Measurements from ENCODE around the gene PPARA. TPM values are rescaled to one million over a fixed set of nuclear protein-coding genes. Genes with fewer than 3 reads are reported as not detected.
"Not testable (repeated sequence)": the region's sequence is repeated elsewhere in the genome, so short reads cannot be mapped to it uniquely, and the experiment has no call there.

The PPARA gene
- total RNA-seq, 3 donors from 2014 or later: 5.6 to 7.0 (median 5.9) TPM

GRCh38 chr22:46178755-46179505 is 28.6 kb downstream of the PPARA start:
- Mint-ChIP-seq H3K9me3 (peaks cover 28% of the 10 kb centered on the region), H3K4me1 (ENCODE audit: low read depth) (peaks cover under 1% of the 10 kb centered on the region), H3K27me3 (ENCODE audit: low read depth) (no peaks in the 10 kb centered on the region), H3K4me3 (no peak overlapping the region), H3K36me3 (ENCODE audit: insufficient read depth) (peaks cover 49% of the 10 kb centered on the region)
- ATAC-seq: no peak
- DNase-seq: no peak

GRCh38 chr22:46179748-46180147 is 29.4 kb downstream of the PPARA start:
- no peak for DNase-seq
- Mint-ChIP-seq H3K4me3 (no peak overlapping the region), H3K9me3 (peaks cover 28% of the 10 kb centered on the region), H3K36me3 (ENCODE audit: insufficient read depth) (peaks cover 51% of the 10 kb centered on the region), H3K27me3 (ENCODE audit: low read depth) (no peaks in the 10 kb centered on the region), H3K4me1 (ENCODE audit: low read depth) (no peaks in the 10 kb centered on the region)
- ATAC-seq: no peak

DNA sequence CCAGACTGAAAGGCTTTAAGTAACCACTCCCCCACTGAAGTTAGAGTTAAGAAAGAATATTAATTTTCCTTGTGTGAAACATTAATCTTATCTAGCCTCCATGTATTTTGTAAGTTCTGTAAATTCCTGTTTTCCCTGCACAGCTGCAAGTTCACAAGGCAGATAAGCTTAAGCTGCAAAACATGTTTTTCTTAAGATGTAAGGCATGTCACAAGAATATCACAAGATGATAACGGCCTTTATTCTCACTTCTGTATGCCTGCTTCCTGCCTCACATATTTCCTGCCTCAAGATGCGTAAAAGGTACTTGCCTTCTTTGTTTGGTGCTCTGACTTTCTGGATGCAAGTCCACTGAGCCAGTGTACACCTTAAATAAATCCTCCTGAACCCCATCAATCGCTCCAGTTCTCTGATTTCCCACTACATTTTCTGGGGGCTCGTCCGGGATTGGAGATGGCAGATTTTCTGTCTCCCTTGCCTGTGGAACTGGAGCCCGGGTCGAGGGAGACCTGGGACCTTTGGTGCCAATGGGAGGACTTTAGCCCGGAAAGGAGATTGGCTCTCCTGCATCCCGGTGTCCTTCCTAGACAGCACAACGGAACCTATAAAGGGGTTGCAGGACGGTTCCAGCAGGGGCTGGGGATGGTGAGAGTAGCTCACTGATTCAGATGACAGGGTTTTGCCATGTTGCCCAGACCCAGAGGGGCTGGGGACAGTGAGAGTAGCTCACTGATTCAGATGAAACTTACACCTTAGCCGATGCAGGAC is 30.2 kb downstream of the PPARA start:
- H3K9me3 Mint-ChIP-seq: peaks cover 28% of the 10 kb centered on the region

DNA sequence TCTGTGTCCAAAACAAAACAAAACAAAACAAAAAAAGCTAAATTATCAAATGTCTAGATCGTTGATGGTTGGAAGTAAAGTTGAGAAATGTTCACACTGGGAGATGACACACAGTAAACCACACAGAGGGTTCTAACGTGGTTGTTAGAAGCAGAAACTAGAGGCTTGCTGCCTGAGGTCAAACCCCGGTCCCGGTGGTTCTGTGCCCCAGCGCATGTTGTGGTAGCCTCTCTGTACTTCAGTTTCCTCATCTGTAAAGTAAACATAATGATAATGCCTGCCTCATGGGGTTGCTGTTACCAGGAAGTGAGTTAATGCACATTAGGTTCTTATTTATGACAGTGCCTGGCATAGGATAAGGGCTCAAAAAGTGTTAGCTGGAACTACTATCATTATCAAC is 33.4 kb downstream of the PPARA start:
- Mint-ChIP-seq H3K4me1 (ENCODE audit: low read depth) (no peaks in the 10 kb centered on the region), H3K36me3 (ENCODE audit: insufficient read depth) (peaks cover 49% of the 10 kb centered on the region), H3K27me3 (ENCODE audit: low read depth) (no peaks in the 10 kb centered on the region), H3K4me3 (no peak overlapping the region), H3K9me3 (peaks cover 22% of the 10 kb centered on the region)
- DNase-seq (no peak), ATAC-seq (no peak)

More for the DNA sequence above, 30.2 kb downstream of the PPARA start:
- no peaks in the 10 kb centered on the region for H3K4me1 Mint-ChIP-seq (ENCODE audit: low read depth)
- DNase-seq (no peak), ATAC-seq (no peak)
- no peak overlapping the region for H3K4me3 Mint-ChIP-seq
- peaks cover 56% of the 10 kb centered on the region for H3K36me3 Mint-ChIP-seq (ENCODE audit: insufficient read depth)
- H3K27me3 Mint-ChIP-seq (ENCODE audit: low read depth): no peaks in the 10 kb centered on the region

DNA sequence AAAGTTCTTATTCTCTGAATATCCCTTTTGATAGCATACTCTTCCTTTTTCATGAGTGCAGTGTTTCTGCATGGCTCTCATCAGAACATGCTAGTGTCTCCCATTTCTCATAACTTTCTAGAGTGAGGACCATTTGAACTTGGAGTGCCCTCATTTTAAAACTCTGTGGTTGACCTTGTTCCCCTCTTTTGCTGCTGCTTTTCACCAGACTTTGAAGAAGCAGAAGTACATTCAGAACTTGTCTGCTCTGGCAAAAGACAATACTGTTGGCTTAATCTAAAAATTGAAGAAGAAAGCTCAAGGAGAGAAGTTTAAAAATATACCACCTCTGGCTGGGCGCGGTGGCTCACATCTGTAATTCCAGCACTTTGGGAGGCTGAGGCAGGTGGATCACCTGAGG is 35.0 kb downstream of the PPARA start:
- no peak for DNase-seq
- no peak overlapping the region for H3K4me3 Mint-ChIP-seq
- no peak for ATAC-seq
- H3K27me3 Mint-ChIP-seq (ENCODE audit: low read depth): no peaks in the 10 kb centered on the region
- H3K4me1 Mint-ChIP-seq (ENCODE audit: low read depth): no peaks in the 10 kb centered on the region
- peaks cover 13% of the 10 kb centered on the region for H3K9me3 Mint-ChIP-seq
- peaks cover 40% of the 10 kb centered on the region for H3K36me3 Mint-ChIP-seq (ENCODE audit: insufficient read depth)

DNA sequence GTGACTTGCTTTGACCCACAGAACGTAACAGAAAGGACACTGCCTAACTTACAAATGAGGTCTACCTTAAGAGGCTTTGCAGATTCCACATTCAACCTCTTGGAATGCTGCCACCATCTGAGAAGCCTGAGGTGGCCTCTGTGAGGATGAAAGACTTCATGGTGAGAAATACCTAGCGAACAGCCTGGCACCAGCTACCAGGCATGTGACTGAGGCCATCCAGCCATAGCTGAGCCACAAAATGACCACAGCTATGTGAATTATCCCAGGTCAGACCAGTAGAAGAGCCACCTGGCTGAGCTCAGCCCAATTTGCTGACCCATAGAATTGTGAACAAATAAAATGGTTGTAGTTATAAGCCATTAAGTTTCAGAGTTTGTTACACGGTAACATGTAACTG is 37.5 kb downstream of the PPARA start:
- Mint-ChIP-seq H3K36me3 (ENCODE audit: insufficient read depth) (peaks cover 32% of the 10 kb centered on the region), H3K4me3 (no peak overlapping the region), H3K9me3 (no peaks in the 10 kb centered on the region), H3K27me3 (ENCODE audit: low read depth) (no peaks in the 10 kb centered on the region), H3K4me1 (ENCODE audit: low read depth) (no peaks in the 10 kb centered on the region)
- ATAC-seq (no peak), DNase-seq (no peak)

GRCh38 chr22:46192210-46192993 is 42.1 kb downstream of the PPARA start:
- Mint-ChIP-seq H3K27me3 (ENCODE audit: low read depth) (no peaks in the 10 kb centered on the region), H3K4me1 (ENCODE audit: low read depth) (no peaks in the 10 kb centered on the region), H3K9me3 (no peaks in the 10 kb centered on the region), H3K36me3 (ENCODE audit: insufficient read depth) (peaks cover 16% of the 10 kb centered on the region), H3K4me3 (no peak overlapping the region)
- DNase-seq: no peak
- ATAC-seq: no peak

GRCh38 chr22:46193898-46194310 is 43.6 kb downstream of the PPARA start:
- Mint-ChIP-seq H3K4me3 (no peak overlapping the region), H3K27me3 (ENCODE audit: low read depth) (no peaks in the 10 kb centered on the region), H3K9me3 (no peaks in the 10 kb centered on the region), H3K4me1 (ENCODE audit: low read depth) (no peaks in the 10 kb centered on the region), H3K36me3 (ENCODE audit: insufficient read depth) (peaks cover 10% of the 10 kb centered on the region)
- ATAC-seq (no peak), DNase-seq (no peak)

DNA sequence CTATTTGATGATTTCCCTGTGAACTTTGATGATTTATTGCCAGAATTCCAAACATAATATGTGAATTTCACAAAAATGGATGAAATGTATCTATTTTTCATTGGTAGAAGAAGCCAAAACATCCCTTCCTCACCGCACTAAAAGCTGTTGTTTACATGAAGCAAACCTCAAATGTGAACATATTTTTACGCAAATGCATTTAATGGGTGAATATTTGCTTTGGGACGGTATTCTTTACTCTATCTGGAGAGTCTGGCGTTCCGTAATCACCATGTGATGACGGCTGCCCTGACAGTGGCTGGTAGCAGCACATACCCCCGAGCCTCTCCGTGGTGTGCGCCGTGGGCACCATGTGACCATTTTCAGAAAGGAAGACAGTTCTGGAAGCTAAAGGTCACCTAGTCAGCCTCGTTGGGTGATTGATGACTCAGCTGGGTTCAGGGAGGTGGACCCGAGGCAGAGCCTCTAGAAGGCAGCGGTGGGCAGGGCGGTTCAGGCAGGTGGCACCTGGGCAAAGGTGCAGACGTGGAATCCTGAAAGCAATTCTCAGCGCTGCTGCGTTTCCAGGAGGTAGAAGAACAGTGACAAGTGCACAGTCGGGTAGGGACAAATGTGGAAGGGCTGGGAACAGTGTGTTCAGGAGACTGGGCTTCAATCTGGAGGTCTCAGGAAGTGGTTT is 45.3 kb downstream of the PPARA start:
- no peaks in the 10 kb centered on the region for H3K4me1 Mint-ChIP-seq (ENCODE audit: low read depth)
- peaks cover 14% of the 10 kb centered on the region for H3K36me3 Mint-ChIP-seq (ENCODE audit: insufficient read depth)
- H3K9me3 Mint-ChIP-seq: no peaks in the 10 kb centered on the region
- no peak overlapping the region for H3K4me3 Mint-ChIP-seq
- ATAC-seq (no peak), DNase-seq (no peak)
- no peaks in the 10 kb centered on the region for H3K27me3 Mint-ChIP-seq (ENCODE audit: low read depth)

- Mint-ChIP-seq H3K9me3 (no peaks in the 10 kb centered on the region), H3K27me3 (ENCODE audit: low read depth) (no peaks in the 10 kb centered on the region), H3K4me3 (no peak overlapping the region), H3K4me1 (ENCODE audit: low read depth) (no peaks in the 10 kb centered on the region), H3K36me3 (ENCODE audit: insufficient read depth) (peaks cover 14% of the 10 kb centered on the region)
- DNase-seq (no peak), ATAC-seq (no peak)
Measured at GRCh38 chr22:46196278-46196677, 46.0 kb downstream of the PPARA start.

- no peaks in the 10 kb centered on the region for H3K27me3 Mint-ChIP-seq (ENCODE audit: low read depth)
Measured at GRCh38 chr22:46198274-46198673, 47.9 kb downstream of the PPARA start.

DNA sequence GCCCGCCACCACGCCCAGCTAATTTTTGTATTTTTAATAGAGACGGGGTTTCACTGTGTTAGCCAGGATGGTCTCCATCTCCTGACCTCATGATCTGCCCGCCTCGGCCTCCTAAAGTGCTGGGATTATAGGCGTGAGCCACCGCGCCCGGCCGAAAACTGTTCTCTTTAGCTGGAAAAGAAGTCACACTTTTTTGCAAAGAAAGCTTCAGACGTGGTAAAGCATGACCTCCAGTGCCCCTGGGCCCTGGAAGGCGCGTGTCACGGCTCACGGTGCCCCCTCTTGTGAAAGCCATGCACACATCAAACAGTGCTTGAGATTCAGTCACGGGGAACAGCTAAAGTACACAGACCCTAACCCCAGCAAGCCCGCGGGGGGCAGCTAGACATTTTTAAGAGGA is 48.5 kb downstream of the PPARA start:
- not testable (repeated sequence) for H3K4me1 Mint-ChIP-seq (ENCODE audit: low read depth); H3K4me3 Mint-ChIP-seq; DNase-seq; H3K27me3 Mint-ChIP-seq (ENCODE audit: low read depth); H3K9me3 Mint-ChIP-seq; ATAC-seq
- peaks cover 14% of the 10 kb centered on the region for H3K36me3 Mint-ChIP-seq (ENCODE audit: insufficient read depth)

More at GRCh38 chr22:46198274-46198673, 47.9 kb downstream of the PPARA start:
- Mint-ChIP-seq H3K4me3 (no peak overlapping the region), H3K9me3 (no peaks in the 10 kb centered on the region), H3K36me3 (ENCODE audit: insufficient read depth) (peaks cover 9% of the 10 kb centered on the region), H3K4me1 (ENCODE audit: low read depth) (no peaks in the 10 kb centered on the region)
- no peak for DNase-seq
- ATAC-seq: no peak

GRCh38 chr22:46201059-46201757 is 50.9 kb downstream of the PPARA start:
- DNase-seq (no peak), ATAC-seq (no peak)
- Mint-ChIP-seq H3K36me3 (ENCODE audit: insufficient read depth) (peaks cover 25% of the 10 kb centered on the region), H3K4me3 (no peak overlapping the region), H3K9me3 (no peaks in the 10 kb centered on the region), H3K4me1 (ENCODE audit: low read depth) (no peaks in the 10 kb centered on the region), H3K27me3 (ENCODE audit: low read depth) (no peaks in the 10 kb centered on the region)

Data from activated T-cell treated with anti-CD3 and anti-CD28 coated beads, Interleukin-2, amount 50 U/mL, for 4 hours (primary cell).